Measurements from ENCODE around the gene HOXC13.

HOXC13 gene

GRCh38 chr12:53989227-53990113, 50.8 kb downstream of the HOXC13 start:
- Histone ChIP-seq H3K4me3 (ENCODE audit: low read length) (peak overlapping the region; percentile 93), H3K4me1 (ENCODE audit: control insufficient read depth, insufficient read depth, low read length) (peaks cover 63% of the 10 kb centered on the region), H3K9me3 (replicated peaks; ENCODE audit: low read length) (no peaks in the 10 kb centered on the region), H3K36me3 (ENCODE audit: insufficient read depth, low read length) (no peaks in the 10 kb centered on the region), H3K27me3 (ENCODE audit: control insufficient read depth, insufficient read depth, low read length) (no peaks in the 10 kb centered on the region), H3K9ac (ENCODE audit: low read depth, low read length) (peak overlapping the region; percentile 99), H3K4me2 (ENCODE audit: low read length) (peak overlapping the region; percentile 100)

- no peaks in the 10 kb centered on the region for H3K27me3 ChIP-seq (ENCODE audit: control insufficient read depth, insufficient read depth, low read length)
- no peaks in the 10 kb centered on the region for H3K36me3 ChIP-seq (ENCODE audit: insufficient read depth, low read length)
- peak overlapping the region; percentile 93 for H3K4me3 ChIP-seq (ENCODE audit: low read length)
- H3K9ac ChIP-seq (ENCODE audit: low read depth, low read length): peak overlapping the region; percentile 99
- H3K4me1 ChIP-seq (ENCODE audit: control insufficient read depth, insufficient read depth, low read length): peaks cover 63% of the 10 kb centered on the region
- no peaks in the 10 kb centered on the region for H3K9me3 ChIP-seq (replicated peaks; ENCODE audit: low read length)
- H3K4me2 ChIP-seq (ENCODE audit: low read length): peak overlapping the region; percentile 100
Measured at GRCh38 chr12:53990311-53991076, 51.9 kb downstream of the HOXC13 start.

- no peaks in the 10 kb centered on the region for H3K36me3 ChIP-seq (ENCODE audit: insufficient read depth, low read length)
- peaks cover 63% of the 10 kb centered on the region for H3K4me1 ChIP-seq (ENCODE audit: control insufficient read depth, insufficient read depth, low read length)
- no peaks in the 10 kb centered on the region for H3K27me3 ChIP-seq (ENCODE audit: control insufficient read depth, insufficient read depth, low read length)
- no peaks in the 10 kb centered on the region for H3K9me3 ChIP-seq (replicated peaks; ENCODE audit: low read length)
- H3K4me2 ChIP-seq (ENCODE audit: low read length): peak overlapping the region; percentile 100
- H3K9ac ChIP-seq (ENCODE audit: low read depth, low read length): peak overlapping the region; percentile 99
- H3K4me3 ChIP-seq (ENCODE audit: low read length): peak overlapping the region; percentile 93
Measured at GRCh38 chr12:53991077-53991460, 52.4 kb downstream of the HOXC13 start.

- Histone ChIP-seq H3K4me2 (ENCODE audit: low read length) (peak overlapping the region; percentile 100), H3K36me3 (ENCODE audit: insufficient read depth, low read length) (no peaks in the 10 kb centered on the region), H3K9me3 (replicated peaks; ENCODE audit: low read length) (no peaks in the 10 kb centered on the region), H3K9ac (ENCODE audit: low read depth, low read length) (peak overlapping the region; percentile 99), H3K27me3 (ENCODE audit: control insufficient read depth, insufficient read depth, low read length) (no peaks in the 10 kb centered on the region), H3K4me1 (ENCODE audit: control insufficient read depth, insufficient read depth, low read length) (peaks cover 71% of the 10 kb centered on the region), H3K4me3 (ENCODE audit: low read length) (peak overlapping the region; percentile 93)
Measured at GRCh38 chr12:53992377-53992889, 53.8 kb downstream of the HOXC13 start.

- Histone ChIP-seq H3K4me1 (ENCODE audit: control insufficient read depth, insufficient read depth, low read length) (peaks cover 71% of the 10 kb centered on the region), H3K4me3 (ENCODE audit: low read length) (peak overlapping the region; percentile 85), H3K36me3 (ENCODE audit: insufficient read depth, low read length) (no peaks in the 10 kb centered on the region), H3K9me3 (replicated peaks; ENCODE audit: low read length) (no peaks in the 10 kb centered on the region), H3K27me3 (ENCODE audit: control insufficient read depth, insufficient read depth, low read length) (no peaks in the 10 kb centered on the region), H3K9ac (ENCODE audit: low read depth, low read length) (peak overlapping the region; percentile 99), H3K4me2 (ENCODE audit: low read length) (peak overlapping the region; percentile 100)
Measured at GRCh38 chr12:53993162-53994008, 54.8 kb downstream of the HOXC13 start.

GRCh38 chr12:53994009-53994263, 55.3 kb downstream of the HOXC13 start:
- no peaks in the 10 kb centered on the region for H3K27me3 ChIP-seq (ENCODE audit: control insufficient read depth, insufficient read depth, low read length)
- no peaks in the 10 kb centered on the region for H3K36me3 ChIP-seq (ENCODE audit: insufficient read depth, low read length)
- peak overlapping the region; percentile 99 for H3K9ac ChIP-seq (ENCODE audit: low read depth, low read length)
- peak overlapping the region; percentile 85 for H3K4me3 ChIP-seq (ENCODE audit: low read length)
- peak overlapping the region; percentile 100 for H3K4me2 ChIP-seq (ENCODE audit: low read length)
- H3K4me1 ChIP-seq (ENCODE audit: control insufficient read depth, insufficient read depth, low read length): peaks cover 69% of the 10 kb centered on the region
- no peaks in the 10 kb centered on the region for H3K9me3 ChIP-seq (replicated peaks; ENCODE audit: low read length)

GRCh38 chr12:53994264-53995001, 55.8 kb downstream of the HOXC13 start:
- H3K4me3 ChIP-seq (ENCODE audit: low read length): peak overlapping the region; percentile 85

GRCh38 chr12:53995002-53995377, 56.4 kb downstream of the HOXC13 start:
- Histone ChIP-seq H3K9me3 (replicated peaks; ENCODE audit: low read length) (no peaks in the 10 kb centered on the region), H3K9ac (ENCODE audit: low read depth, low read length) (peak overlapping the region; percentile 99), H3K36me3 (ENCODE audit: insufficient read depth, low read length) (no peaks in the 10 kb centered on the region), H3K4me3 (ENCODE audit: low read length) (peak overlapping the region; percentile 85), H3K27me3 (ENCODE audit: control insufficient read depth, insufficient read depth, low read length) (no peaks in the 10 kb centered on the region), H3K4me2 (ENCODE audit: low read length) (peak overlapping the region; percentile 100), H3K4me1 (ENCODE audit: control insufficient read depth, insufficient read depth, low read length) (peaks cover 61% of the 10 kb centered on the region)

More at GRCh38 chr12:53994264-53995001, 55.8 kb downstream of the HOXC13 start:
- peak overlapping the region; percentile 100 for H3K4me2 ChIP-seq (ENCODE audit: low read length)
- H3K9ac ChIP-seq (ENCODE audit: low read depth, low read length): peak overlapping the region; percentile 99
- no peaks in the 10 kb centered on the region for H3K36me3 ChIP-seq (ENCODE audit: insufficient read depth, low read length)
- H3K9me3 ChIP-seq (replicated peaks; ENCODE audit: low read length): no peaks in the 10 kb centered on the region
- H3K4me1 ChIP-seq (ENCODE audit: control insufficient read depth, insufficient read depth, low read length): peaks cover 66% of the 10 kb centered on the region
- H3K27me3 ChIP-seq (ENCODE audit: control insufficient read depth, insufficient read depth, low read length): no peaks in the 10 kb centered on the region

- no peaks in the 10 kb centered on the region for H3K27me3 ChIP-seq (ENCODE audit: control insufficient read depth, insufficient read depth, low read length)
- H3K4me2 ChIP-seq (ENCODE audit: low read length): peak overlapping the region; percentile 100
- H3K36me3 ChIP-seq (ENCODE audit: insufficient read depth, low read length): no peaks in the 10 kb centered on the region
- peak overlapping the region; percentile 99 for H3K9ac ChIP-seq (ENCODE audit: low read depth, low read length)
- peak overlapping the region; percentile 85 for H3K4me3 ChIP-seq (ENCODE audit: low read length)
- H3K9me3 ChIP-seq (replicated peaks; ENCODE audit: low read length): no peaks in the 10 kb centered on the region
- peaks cover 55% of the 10 kb centered on the region for H3K4me1 ChIP-seq (ENCODE audit: control insufficient read depth, insufficient read depth, low read length)
Measured at GRCh38 chr12:53995378-53996239, 57.0 kb downstream of the HOXC13 start.
